K562 (cell line): ENCODE results near the gene LINGO3. TPM values are rescaled to one million over a fixed set of nuclear protein-coding genes. Genes with fewer than 3 reads are reported as not detected.

Experiments used
- ARID2 ChIP-seq: fragments of 450-650 bp; IDR thresholded peaks from 2 replicates; pipeline ENCODE4 v1.6.1; 2017; ENCODE audit warnings: antibody characterized with exemption, mild to moderate bottlenecking
- CBX5 ChIP-seq: IDR thresholded peaks from 2 replicates; pipeline ENCODE4 v1.6.1; 2014; ENCODE audit warnings: low read depth, borderline replicate concordance
- DMBX1 ChIP-seq: fragments of 250-450 bp; sonication (Bioruptor Pico); IDR thresholded peaks from 2 replicates; pipeline ENCODE4 v1.8.0; 2022; ENCODE audit warnings: inconsistent platforms, mild to moderate bottlenecking, moderate library complexity, borderline replicate concordance
- E2F1 ChIP-seq: sonication (generic); formaldehyde crosslinking; IDR thresholded peaks from 2 replicates; pipeline ENCODE4 v1.8.1; 2023; ENCODE audit warnings: mild to moderate bottlenecking, missing genetic modification reagents, moderate library complexity
- ELF2 ChIP-seq: fragments of 250-450 bp; sonication (Bioruptor Pico); IDR thresholded peaks from 2 replicates; pipeline ENCODE4 v1.5.0; 2021; ENCODE audit warnings: mild to moderate bottlenecking
- FOSL1 ChIP-seq: fragments of 200-800 bp; sonication (Bioruptor generic); conservative IDR thresholded peaks from 2 replicates; pipeline ENCODE4 v1.6.1; 2016; ENCODE audit warnings: missing genetic modification characterization, missing compliant biosample characterization
- GATAD2B ChIP-seq: fragments of 450-650 bp; IDR thresholded peaks from 2 replicates; pipeline ENCODE4 v1.6.1; 2017; ENCODE audit warnings: mild to moderate bottlenecking, borderline replicate concordance
- HNRNPUL1 ChIP-seq: fragments of 200-400 bp; formaldehyde crosslinking; IDR thresholded peaks from 2 replicates; pipeline ENCODE4 v1.6.1; 2017; ENCODE audit warnings: low read length
- KDM5B ChIP-seq: fragments of 200-600 bp; sonication (generic); IDR thresholded peaks from 2 replicates; pipeline ENCODE4 v1.6.1; 2012; ENCODE audit warnings: low read depth, mild to moderate bottlenecking, moderate library complexity, low read length, control low read depth, inconsistent platforms; ENCODE audit not compliant: insufficient replicate concordance
- MCM5 ChIP-seq: fragments of 450-650 bp; IDR thresholded peaks from 2 replicates; pipeline ENCODE4 v1.6.1; 2016; ENCODE audit warnings: low read depth
- MCM7 ChIP-seq, 2 experiments: fragments of 450-650 bp; IDR thresholded peaks; 2 replicates each; pipeline ENCODE4 v1.6.1; 2016 to 2018
- MYNN ChIP-seq, 2 experiments: sonication (generic); formaldehyde crosslinking in 1 of 2; IDR thresholded peaks; 2 replicates each; pipeline versions ENCODE4 v1.5.0 to v1.6.1; 2016 to 2020; ENCODE audit warnings: antibody characterized with exemption in 1 of 2, missing genetic modification reagents in 1 of 2
- POU5F1 ChIP-seq: fragments of 150-350 bp; IDR thresholded peaks from 2 replicates; pipeline ENCODE4 v1.6.1; 2014; ENCODE audit warnings: borderline replicate concordance, low read length, low read depth, mild to moderate bottlenecking; ENCODE audit not compliant: partially characterized antibody
- PYGO2 ChIP-seq: fragments of 450-650 bp; IDR thresholded peaks from 2 replicates; pipeline ENCODE4 v1.6.1; 2016; ENCODE audit warnings: mild to moderate bottlenecking, missing genetic modification characterization, moderate library complexity, missing compliant biosample characterization
- SMARCB1 ChIP-seq: IDR thresholded peaks from 2 replicates; pipeline ENCODE4 v1.6.1; 2011; ENCODE audit warnings: improper control_type of control experiment, low read depth; ENCODE audit not compliant: insufficient read length
- TEAD2 ChIP-seq: fragments of 450-650 bp; IDR thresholded peaks from 2 replicates; pipeline ENCODE4 v1.6.1; 2016; ENCODE audit warnings: missing genetic modification characterization, control low read depth, missing compliant biosample characterization
- TRIM24 ChIP-seq, 2 experiments: fragments of 450-650 bp; IDR thresholded peaks; 2 replicates each; pipeline ENCODE4 v1.6.1; 2016
- ZC3H4 ChIP-seq: sonication (generic); formaldehyde crosslinking; IDR thresholded peaks from 2 replicates; pipeline ENCODE4 v1.9.0; 2021; ENCODE audit warnings: missing genetic modification reagents, borderline replicate concordance
- ZNF146 ChIP-seq: IDR thresholded peaks from one replicate; pipeline ENCODE4 v1.6.1; 2018; ENCODE audit warnings: missing compliant biosample characterization; ENCODE audit not compliant: unreplicated experiment
- ZNF408 ChIP-seq: fragments of 250-450 bp; sonication (Bioruptor Pico); IDR thresholded peaks from 2 replicates; pipeline ENCODE4 v1.4.0; 2020; ENCODE audit warnings: low read depth, mild to moderate bottlenecking, moderate library complexity
- ZNF561 ChIP-seq: fragments of 450-650 bp; formaldehyde crosslinking; conservative IDR thresholded peaks from 2 replicates; pipeline ENCODE4 v1.4.0; 2020; ENCODE audit warnings: mild to moderate bottlenecking, moderate library complexity
- ZNF764 ChIP-seq: fragments of 250-450 bp; sonication (Bioruptor Pico); IDR thresholded peaks from 2 replicates; pipeline ENCODE4 v1.4.0; 2020; ENCODE audit warnings: low read depth, mild to moderate bottlenecking, moderate library complexity
- polyA plus RNA-seq, 8 experiments: library from polyadenylated mRNA; depleted of rRNA in 4 of 8; stranded (reverse) in 5 of 8; unstranded in 3 of 8; fragments of >200 nt; fragmentation: Nextera tagmentation in 2 of 8; fragmentation: Illumina TruSeq in 1 of 8; extraction: Ambion mirVana in 2 of 8; extraction: Trizol in 1 of 8; gene quantifications; 2 replicates each; pipeline versions ENCODE4 v1.2.1 to v1.2.3, GENCODE V29; 2011 to 2014; ENCODE audit warnings: inconsistent platforms in 1 of 8, missing spikeins in 1 of 8
- total RNA-seq, 7 experiments: library from RNA; depleted of rRNA in 6 of 7; stranded (reverse); fragments of >200 nt in 6 of 7; fragmentation: Illumina TruSeq in 2 of 7; extraction: Trizol in 2 of 7; gene quantifications; 2 replicates each; pipeline versions ENCODE4 v1.2.1 to v1.2.3, GENCODE V29; 2011 to 2021; ENCODE audit warnings: low replicate concordance in 1 of 7
- TF ChIP-seq, protein P1 (sequence below): sonication (generic); formaldehyde crosslinking; IDR thresholded peaks from 2 replicates; pipeline ENCODE4 v1.8.0; 2022; ENCODE audit warnings: mild to moderate bottlenecking, missing genetic modification reagents
- TF ChIP-seq, protein P2 (sequence below): fragments of 450-650 bp; IDR thresholded peaks from 2 replicates; pipeline ENCODE4 v1.6.1; 2016; ENCODE audit warnings: borderline replicate concordance

LINGO3 gene
- total and polyA plus RNA-seq, 9 of the 15 experiments (the other 6 are each of a cell fraction or from before 2014, with no cell fraction given) = 0.03 to 0.05 (median 0.03) TPM; not detected in 6

- TF ChIP-seq, protein P1, sequence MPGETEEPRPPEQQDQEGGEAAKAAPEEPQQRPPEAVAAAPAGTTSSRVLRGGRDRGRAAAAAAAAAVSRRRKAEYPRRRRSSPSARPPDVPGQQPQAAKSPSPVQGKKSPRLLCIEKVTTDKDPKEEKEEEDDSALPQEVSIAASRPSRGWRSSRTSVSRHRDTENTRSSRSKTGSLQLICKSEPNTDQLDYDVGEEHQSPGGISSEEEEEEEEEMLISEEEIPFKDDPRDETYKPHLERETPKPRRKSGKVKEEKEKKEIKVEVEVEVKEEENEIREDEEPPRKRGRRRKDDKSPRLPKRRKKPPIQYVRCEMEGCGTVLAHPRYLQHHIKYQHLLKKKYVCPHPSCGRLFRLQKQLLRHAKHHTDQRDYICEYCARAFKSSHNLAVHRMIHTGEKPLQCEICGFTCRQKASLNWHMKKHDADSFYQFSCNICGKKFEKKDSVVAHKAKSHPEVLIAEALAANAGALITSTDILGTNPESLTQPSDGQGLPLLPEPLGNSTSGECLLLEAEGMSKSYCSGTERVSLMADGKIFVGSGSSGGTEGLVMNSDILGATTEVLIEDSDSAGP (CRISPR knock-in tag) = no peak
- 0 out of 2 replicates have a peak, but pooled peaks have one; percentile 53 for TF ChIP-seq ZC3H4 (CRISPR knock-in tag)
- TF ChIP-seq TRIM24 (IDR thresholded peaks at IDR 0.05) = peak in 1 of 2 experiments; percentile 43; a peak in 2 of 4 replicates
- no peak for TF ChIP-seq ZNF146 (CRISPR knock-in tag)
- TF ChIP-seq, protein P2, sequence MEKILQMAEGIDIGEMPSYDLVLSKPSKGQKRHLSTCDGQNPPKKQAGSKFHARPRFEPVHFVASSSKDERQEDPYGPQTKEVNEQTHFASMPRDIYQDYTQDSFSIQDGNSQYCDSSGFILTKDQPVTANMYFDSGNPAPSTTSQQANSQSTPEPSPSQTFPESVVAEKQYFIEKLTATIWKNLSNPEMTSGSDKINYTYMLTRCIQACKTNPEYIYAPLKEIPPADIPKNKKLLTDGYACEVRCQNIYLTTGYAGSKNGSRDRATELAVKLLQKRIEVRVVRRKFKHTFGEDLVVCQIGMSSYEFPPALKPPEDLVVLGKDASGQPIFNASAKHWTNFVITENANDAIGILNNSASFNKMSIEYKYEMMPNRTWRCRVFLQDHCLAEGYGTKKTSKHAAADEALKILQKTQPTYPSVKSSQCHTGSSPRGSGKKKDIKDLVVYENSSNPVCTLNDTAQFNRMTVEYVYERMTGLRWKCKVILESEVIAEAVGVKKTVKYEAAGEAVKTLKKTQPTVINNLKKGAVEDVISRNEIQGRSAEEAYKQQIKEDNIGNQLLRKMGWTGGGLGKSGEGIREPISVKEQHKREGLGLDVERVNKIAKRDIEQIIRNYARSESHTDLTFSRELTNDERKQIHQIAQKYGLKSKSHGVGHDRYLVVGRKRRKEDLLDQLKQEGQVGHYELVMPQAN = no peak; the same call in 1 of the 2 replicates
- no peak for TF ChIP-seq TEAD2 (tag)
- TF ChIP-seq E2F1 (CRISPR knock-in tag) = peak; percentile 46; the same call in 1 of the 2 replicates
- TF ChIP-seq DMBX1 (CRISPR knock-in tag) = no peak
- peak; percentile 97 for TF ChIP-seq ELF2 (CRISPR knock-in tag)
- no peak for TF ChIP-seq MCM7 (IDR thresholded peaks at IDR 0.05)
- TF ChIP-seq CBX5 = no peak
- TF ChIP-seq ZNF408 (CRISPR knock-in tag) = no peak
- TF ChIP-seq FOSL1 = peak; percentile 30; the same call in 1 of the 2 replicates
- no peak for TF ChIP-seq KDM5B
- TF ChIP-seq ZNF764 = no peak
- TF ChIP-seq PYGO2 (tag) = no peak
- peak; percentile 70; the same call in 1 of the 2 replicates for TF ChIP-seq MYNN (IDR thresholded peaks at IDR 0.05)
- TF ChIP-seq MYNN (CRISPR knock-in tag; IDR thresholded peaks at IDR 0.05) = no peak
- TF ChIP-seq ARID2 = no peak
- TF ChIP-seq GATAD2B = peak; percentile 52; the same call in 1 of the 2 replicates
- TF ChIP-seq MCM5 = no peak
- TF ChIP-seq POU5F1 = no peak
- no peak for TF ChIP-seq SMARCB1
- TF ChIP-seq HNRNPUL1 = no peak
- TF ChIP-seq ZNF561 = no peak
Measured at GRCh38 chr19:2273356-2274184, 34.4 kb downstream of the LINGO3 start (continued).
